Mammary epithelial cell (primary cell): ENCODE data around the gene TFDP2.
"Not testable (repeated sequence)": the region's sequence is repeated elsewhere in the genome, so short reads cannot be mapped to it uniquely, and the experiment has no call there.

Source experiments
- EZH2 ChIP-seq: IDR thresholded peaks from 2 replicates; pipeline ENCODE4 v1.6.1; 2012; ENCODE audit warnings: low read length, inconsistent platforms, borderline replicate concordance
- TF ChIP-seq, protein P1 (sequence below), 2 donors: IDR thresholded peaks in 1 of 2; conservative IDR thresholded peaks in 1 of 2; 2 replicates each; pipeline ENCODE4 v1.5.1; 2011 to 2012; ENCODE audit warnings: inconsistent platforms in 2 of 2, low read length in 2 of 2, mild to moderate bottlenecking in 2 of 2, control low read depth in 1 of 2, low read depth in 1 of 2; ENCODE audit not compliant: insufficient read depth in 1 of 2; ENCODE audit errors: extremely low read depth in 1 of 2

DNA sequence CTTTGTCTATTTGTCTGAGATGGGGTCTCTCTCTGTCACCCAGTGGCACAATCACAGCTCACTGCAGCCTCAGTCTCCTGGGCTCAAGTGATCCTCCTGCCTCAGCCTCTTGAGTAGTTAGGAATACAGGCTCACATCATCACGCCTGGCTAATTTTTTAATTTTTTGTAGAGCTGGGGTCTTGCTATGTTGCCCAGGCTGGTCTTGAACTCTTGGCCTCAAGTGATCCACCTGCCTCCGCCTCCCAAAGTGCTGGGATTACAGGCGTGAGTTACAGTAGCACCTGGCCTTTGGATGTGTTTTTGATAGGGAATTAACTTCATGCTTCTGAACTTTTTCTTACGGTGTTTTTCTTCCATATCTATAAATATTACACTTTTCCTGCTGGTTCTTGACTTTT, 239.4 kb downstream of the TFDP2 start:
- not testable (repeated sequence) for TF ChIP-seq EZH2
- TF ChIP-seq, protein P1, sequence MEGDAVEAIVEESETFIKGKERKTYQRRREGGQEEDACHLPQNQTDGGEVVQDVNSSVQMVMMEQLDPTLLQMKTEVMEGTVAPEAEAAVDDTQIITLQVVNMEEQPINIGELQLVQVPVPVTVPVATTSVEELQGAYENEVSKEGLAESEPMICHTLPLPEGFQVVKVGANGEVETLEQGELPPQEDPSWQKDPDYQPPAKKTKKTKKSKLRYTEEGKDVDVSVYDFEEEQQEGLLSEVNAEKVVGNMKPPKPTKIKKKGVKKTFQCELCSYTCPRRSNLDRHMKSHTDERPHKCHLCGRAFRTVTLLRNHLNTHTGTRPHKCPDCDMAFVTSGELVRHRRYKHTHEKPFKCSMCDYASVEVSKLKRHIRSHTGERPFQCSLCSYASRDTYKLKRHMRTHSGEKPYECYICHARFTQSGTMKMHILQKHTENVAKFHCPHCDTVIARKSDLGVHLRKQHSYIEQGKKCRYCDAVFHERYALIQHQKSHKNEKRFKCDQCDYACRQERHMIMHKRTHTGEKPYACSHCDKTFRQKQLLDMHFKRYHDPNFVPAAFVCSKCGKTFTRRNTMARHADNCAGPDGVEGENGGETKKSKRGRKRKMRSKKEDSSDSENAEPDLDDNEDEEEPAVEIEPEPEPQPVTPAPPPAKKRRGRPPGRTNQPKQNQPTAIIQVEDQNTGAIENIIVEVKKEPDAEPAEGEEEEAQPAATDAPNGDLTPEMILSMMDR (conservative IDR thresholded peaks at IDR 0.05 in 1 of 2, IDR thresholded peaks at IDR 0.05 in 1 of 2; ENCODE audit: extremely low read depth in 1 of 2, insufficient read depth in 1 of 2, low read depth in 1 of 2, low read length in 2 of 2), result not testable (repeated sequence)
